ENCODE data around the gene ZNF428.

The ZNF428 gene

DNA sequence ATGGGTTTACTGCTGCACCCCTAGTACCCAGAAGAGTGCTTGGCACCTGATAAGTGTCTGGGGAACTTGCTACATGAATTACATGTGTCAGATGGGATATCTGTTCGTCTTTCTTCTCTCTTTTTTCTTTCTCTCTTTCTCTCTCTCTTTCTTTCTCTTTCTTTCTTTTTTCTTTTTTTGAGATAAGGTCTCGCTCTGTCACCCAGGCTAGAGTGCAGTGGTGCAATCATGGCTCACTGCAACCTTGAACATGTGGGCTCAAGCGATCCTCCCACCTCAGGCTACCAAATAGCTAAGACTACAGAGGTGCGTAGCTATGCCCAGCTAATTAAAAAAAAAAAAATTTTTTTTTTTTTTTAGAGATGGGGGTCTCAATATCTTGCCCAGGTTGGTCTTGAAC is 14.1 kb upstream of the ZNF428 start:
- H3K4me3 ChIP-seq (ENCODE audit: low read length), result no peak overlapping the region
- H4K20me1 ChIP-seq (ENCODE audit: control insufficient read depth, insufficient read depth, low read depth, low read length), result peaks cover under 1% of the 10 kb centered on the region; the same call in 1 of the 2 replicates
- no peak for TF ChIP-seq EZH2phosphoT487 (IDR thresholded peaks at IDR 0.05; ENCODE audit: borderline replicate concordance, low read length)
- TF ChIP-seq, protein P1, sequence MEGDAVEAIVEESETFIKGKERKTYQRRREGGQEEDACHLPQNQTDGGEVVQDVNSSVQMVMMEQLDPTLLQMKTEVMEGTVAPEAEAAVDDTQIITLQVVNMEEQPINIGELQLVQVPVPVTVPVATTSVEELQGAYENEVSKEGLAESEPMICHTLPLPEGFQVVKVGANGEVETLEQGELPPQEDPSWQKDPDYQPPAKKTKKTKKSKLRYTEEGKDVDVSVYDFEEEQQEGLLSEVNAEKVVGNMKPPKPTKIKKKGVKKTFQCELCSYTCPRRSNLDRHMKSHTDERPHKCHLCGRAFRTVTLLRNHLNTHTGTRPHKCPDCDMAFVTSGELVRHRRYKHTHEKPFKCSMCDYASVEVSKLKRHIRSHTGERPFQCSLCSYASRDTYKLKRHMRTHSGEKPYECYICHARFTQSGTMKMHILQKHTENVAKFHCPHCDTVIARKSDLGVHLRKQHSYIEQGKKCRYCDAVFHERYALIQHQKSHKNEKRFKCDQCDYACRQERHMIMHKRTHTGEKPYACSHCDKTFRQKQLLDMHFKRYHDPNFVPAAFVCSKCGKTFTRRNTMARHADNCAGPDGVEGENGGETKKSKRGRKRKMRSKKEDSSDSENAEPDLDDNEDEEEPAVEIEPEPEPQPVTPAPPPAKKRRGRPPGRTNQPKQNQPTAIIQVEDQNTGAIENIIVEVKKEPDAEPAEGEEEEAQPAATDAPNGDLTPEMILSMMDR (IDR thresholded peaks at IDR 0.05; ENCODE audit: low read depth, low read length, poor library complexity, severe bottlenecking), result no peak
- peaks cover 23% of the 10 kb centered on the region for H3K27me3 ChIP-seq (ENCODE audit: control insufficient read depth, low read length)
- H3F3A ChIP-seq (ENCODE audit: control insufficient read depth, insufficient read depth), result no peaks in the 10 kb centered on the region
- no peaks in the 10 kb centered on the region for H3K79me2 ChIP-seq (ENCODE audit: control insufficient read depth, low read length)
- H3K36me3 ChIP-seq (ENCODE audit: control insufficient read depth, low read length), result no peaks in the 10 kb centered on the region
- no peak overlapping the region for H3K27ac ChIP-seq (ENCODE audit: low read depth, low read length)
- no peak overlapping the region for H3K4me2 ChIP-seq (ENCODE audit: low read length)
- peaks cover 12% of the 10 kb centered on the region for H3K4me1 ChIP-seq (ENCODE audit: control insufficient read depth, low read length)
- no peaks in the 10 kb centered on the region for H3K9me3 ChIP-seq (ENCODE audit: control insufficient read depth, insufficient read depth, low read length)
- no peaks in the 10 kb centered on the region for H3K9me2 ChIP-seq (replicated peaks; ENCODE audit: control insufficient read depth, low read length)

DNA sequence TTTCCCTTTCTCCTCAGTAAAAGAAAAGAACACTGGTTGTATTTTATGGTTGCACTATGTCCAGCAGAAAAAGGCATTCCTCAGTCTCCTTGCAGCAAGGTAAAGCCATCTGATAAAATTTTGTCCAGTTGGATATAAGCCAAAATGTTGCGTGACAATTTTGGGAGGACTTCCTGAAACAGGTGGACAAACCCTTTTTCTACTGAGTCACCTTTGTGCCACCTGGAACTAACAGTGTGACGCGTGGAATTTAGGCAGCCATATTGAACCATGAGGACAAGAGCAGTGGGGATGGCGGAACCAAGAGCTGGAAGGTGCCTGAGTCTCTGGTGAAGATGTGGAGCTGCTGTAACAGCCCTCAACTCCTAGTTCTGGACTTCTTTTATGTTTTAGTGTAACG is 12.1 kb upstream of the ZNF428 start:
- Histone ChIP-seq H3K4me1 (ENCODE audit: control insufficient read depth, low read length) (peaks cover 12% of the 10 kb centered on the region), H3K27ac (ENCODE audit: low read depth, low read length) (no peak overlapping the region), H3K9me3 (ENCODE audit: control insufficient read depth, insufficient read depth, low read length) (no peaks in the 10 kb centered on the region), H3K79me2 (ENCODE audit: control insufficient read depth, low read length) (no peaks in the 10 kb centered on the region), H3F3A (ENCODE audit: control insufficient read depth, insufficient read depth) (no peaks in the 10 kb centered on the region), H3K4me2 (ENCODE audit: low read length) (no peak overlapping the region), H3K9me2 (replicated peaks; ENCODE audit: control insufficient read depth, low read length) (no peaks in the 10 kb centered on the region), H3K4me3 (ENCODE audit: low read length) (no peak overlapping the region), H3K36me3 (ENCODE audit: control insufficient read depth, low read length) (no peaks in the 10 kb centered on the region), H4K20me1 (ENCODE audit: control insufficient read depth, insufficient read depth, low read depth, low read length) (no peaks in the 10 kb centered on the region), H3K27me3 (ENCODE audit: control insufficient read depth, low read length) (peaks cover 6% of the 10 kb centered on the region)
- no peak for TF ChIP-seq EZH2phosphoT487 (IDR thresholded peaks at IDR 0.05; ENCODE audit: borderline replicate concordance, low read length)
- TF ChIP-seq, protein P1 (IDR thresholded peaks at IDR 0.05; ENCODE audit: low read depth, low read length, poor library complexity, severe bottlenecking), result no peak

DNA sequence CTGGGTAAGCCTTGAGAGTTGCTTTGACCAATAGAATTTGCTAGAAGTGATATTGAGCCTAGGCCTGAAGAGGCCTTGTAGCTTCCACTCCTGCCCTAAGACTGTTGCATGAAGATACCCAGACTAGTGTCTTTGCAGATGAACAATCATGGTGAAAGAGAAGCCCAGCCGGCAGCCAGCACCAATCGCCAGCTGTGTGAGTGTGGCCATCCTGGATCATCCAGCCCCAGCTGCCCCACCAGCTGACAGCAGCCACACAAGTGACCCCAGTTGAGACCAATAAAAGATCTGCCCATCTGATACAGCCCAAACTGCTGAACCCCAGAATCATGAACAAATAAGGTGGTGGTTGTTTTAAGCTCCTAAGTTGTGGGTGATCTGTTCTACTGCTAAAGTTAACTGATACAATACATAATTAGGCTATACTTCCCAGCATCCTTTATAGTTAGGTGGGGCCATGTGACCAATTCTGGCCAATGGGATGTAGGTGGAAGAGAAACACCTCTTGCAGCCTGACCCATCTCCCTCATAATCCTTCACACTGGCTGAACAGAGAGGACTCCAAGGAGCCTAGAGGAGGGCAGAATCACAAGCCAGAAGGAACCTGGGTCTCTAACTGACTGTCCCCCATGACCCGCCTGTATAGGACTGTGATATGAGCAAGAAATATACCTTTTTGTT is 9.4 kb upstream of the ZNF428 start:
- no peaks in the 10 kb centered on the region for H4K20me1 ChIP-seq (ENCODE audit: control insufficient read depth, insufficient read depth, low read depth, low read length)
- H3K27ac ChIP-seq (ENCODE audit: low read depth, low read length), result no peak overlapping the region
- no peaks in the 10 kb centered on the region for H3K36me3 ChIP-seq (ENCODE audit: control insufficient read depth, low read length)
- no peaks in the 10 kb centered on the region for H3K27me3 ChIP-seq (ENCODE audit: control insufficient read depth, low read length)
- no peaks in the 10 kb centered on the region for H3F3A ChIP-seq (ENCODE audit: control insufficient read depth, insufficient read depth)
- H3K9me3 ChIP-seq (ENCODE audit: control insufficient read depth, insufficient read depth, low read length), result no peaks in the 10 kb centered on the region
- no peaks in the 10 kb centered on the region for H3K79me2 ChIP-seq (ENCODE audit: control insufficient read depth, low read length)
- H3K4me1 ChIP-seq (ENCODE audit: control insufficient read depth, low read length), result peaks cover 9% of the 10 kb centered on the region
- H3K4me2 ChIP-seq (ENCODE audit: low read length), result no peak overlapping the region
- no peak for TF ChIP-seq EZH2phosphoT487 (IDR thresholded peaks at IDR 0.05; ENCODE audit: borderline replicate concordance, low read length)
- TF ChIP-seq, protein P1 (IDR thresholded peaks at IDR 0.05; ENCODE audit: low read depth, low read length, poor library complexity, severe bottlenecking), result no peak
- H3K4me3 ChIP-seq (ENCODE audit: low read length), result no peak overlapping the region
- no peaks in the 10 kb centered on the region for H3K9me2 ChIP-seq (replicated peaks; ENCODE audit: control insufficient read depth, low read length)
